GM19463 (cell line): ENCODE measurements around the gene DSTN.

ENCODE experiments used
- ATAC-seq: cut with Tn5 transposase; IDR thresholded peaks from one replicate; pipeline ENCODE4 v1.9.1; 2021; ENCODE audit warnings: mild to moderate bottlenecking, moderate library complexity; ENCODE audit not compliant: unreplicated experiment

Gene DSTN

DNA sequence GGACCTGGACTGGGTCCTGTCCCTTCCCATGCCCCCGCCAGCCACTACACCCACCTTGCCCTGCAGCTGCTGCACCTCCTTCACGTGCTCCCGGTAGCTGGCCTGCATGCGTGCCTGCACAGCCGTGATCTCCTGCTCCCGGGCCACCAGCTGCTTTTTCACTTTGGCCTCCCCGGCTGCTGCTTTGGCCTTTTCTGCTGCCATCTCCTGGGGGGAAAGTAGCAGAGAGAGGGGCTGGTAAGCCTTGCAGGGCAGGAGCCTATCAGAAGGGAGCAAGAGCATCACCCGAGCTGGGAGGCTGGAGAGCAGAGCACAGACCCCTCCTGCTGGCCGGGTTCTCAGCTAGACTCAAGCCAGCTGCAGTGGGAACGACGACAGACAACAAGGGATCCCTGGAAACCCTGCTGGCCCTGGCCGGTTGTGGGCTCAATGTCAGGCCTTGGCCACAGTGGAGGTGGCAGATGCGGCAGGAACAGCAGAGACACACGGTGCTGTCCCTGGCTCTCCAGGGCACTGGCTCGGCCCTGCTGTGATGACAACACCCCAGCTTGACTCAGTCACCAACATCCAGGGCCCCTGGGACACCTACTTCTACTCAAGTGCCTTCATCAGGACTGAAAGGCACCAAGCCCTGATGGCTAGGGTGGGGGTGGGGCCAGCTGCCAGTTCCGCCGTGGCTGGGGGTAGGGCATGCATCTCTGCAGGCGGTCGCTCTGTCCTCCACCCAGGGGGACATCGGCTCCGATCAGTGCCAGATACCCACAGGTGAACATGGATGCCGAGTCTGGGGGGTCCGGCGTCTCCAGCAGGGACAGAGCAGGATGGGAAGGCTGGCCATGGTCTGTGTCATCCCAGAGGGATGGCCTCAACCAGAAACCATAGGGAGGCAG lies 66.9 kb downstream of the DSTN start:
- ATAC-seq: no peak

DNA sequence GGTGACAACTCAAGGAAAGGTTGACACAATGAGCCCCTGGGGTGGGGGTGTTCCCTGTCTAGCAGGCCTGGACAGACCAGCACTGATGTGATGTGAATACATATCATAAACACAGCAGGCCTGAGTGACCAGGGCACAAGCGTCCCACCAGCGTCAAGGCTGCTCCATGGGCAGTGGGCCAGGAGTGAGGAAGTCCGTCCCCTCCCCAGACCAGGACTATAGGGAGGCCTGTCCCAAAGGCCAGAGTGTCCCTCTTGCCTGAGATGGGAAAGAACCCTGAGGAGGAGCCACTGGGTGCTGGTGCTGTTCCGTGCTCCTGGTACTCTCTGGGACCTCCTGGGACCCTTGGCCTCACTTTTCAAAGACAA lies 67.5 kb downstream of the DSTN start:
- no peak for ATAC-seq

DNA sequence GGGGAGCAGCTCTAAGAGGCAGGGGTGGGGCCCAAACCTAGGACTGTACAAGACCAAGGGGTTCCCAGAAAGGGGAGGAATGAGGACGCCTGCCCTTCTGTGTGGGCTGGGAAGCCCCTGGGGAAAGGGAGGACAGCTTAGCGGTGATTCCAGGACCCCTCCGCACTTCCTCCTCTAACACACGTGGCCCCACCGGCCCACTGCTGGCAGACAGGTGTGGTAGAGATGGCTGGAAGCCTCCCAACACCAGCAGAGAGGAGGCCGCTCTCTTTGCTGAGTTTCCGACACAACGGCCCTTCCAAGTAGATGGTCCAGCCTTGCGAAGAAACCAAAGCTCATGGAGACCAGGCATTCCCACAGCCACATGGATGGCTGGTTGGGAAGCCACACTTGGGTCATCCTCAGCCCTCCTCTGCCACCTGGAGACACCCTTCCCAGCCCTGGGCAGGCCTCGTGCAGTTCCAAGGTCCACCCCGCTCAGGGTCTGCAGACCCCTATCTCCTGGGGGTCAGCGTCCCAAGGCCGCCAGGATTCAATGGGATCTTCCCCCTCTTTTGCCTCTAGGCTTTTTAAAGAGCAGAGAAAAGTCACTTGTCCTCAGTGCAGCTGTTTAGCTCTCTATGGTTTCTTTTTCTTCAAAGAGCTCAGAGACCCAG lies 68.2 kb downstream of the DSTN start:
- no peak for ATAC-seq

DNA sequence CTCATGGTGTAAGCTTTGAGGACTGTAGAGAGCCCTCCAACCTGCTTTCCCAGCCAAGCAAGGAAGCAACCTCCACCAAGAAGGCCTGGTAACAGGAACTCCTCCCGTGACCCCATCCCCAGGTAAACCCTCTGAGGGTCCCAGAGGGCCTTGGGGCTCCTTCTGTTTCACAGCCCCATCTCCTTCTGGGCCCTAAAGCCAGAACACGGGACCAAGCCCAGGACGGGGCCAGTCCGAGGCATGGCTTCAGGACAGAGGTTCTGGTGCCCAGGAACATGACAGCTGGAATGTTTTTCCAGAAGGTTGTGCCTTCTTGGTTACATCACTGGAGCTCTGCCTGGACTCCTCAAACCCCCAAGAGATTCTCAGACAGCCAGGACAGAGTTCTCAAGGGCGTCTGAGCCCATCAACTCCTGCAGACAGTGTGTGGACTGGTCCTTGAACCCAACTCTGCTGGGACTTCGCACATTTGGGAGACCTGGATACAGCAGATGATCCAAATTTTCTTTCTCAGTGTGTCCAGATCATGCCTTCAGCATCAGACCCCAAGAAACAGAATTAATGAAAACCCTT lies 69.0 kb downstream of the DSTN start:
- ATAC-seq: no peak

DNA sequence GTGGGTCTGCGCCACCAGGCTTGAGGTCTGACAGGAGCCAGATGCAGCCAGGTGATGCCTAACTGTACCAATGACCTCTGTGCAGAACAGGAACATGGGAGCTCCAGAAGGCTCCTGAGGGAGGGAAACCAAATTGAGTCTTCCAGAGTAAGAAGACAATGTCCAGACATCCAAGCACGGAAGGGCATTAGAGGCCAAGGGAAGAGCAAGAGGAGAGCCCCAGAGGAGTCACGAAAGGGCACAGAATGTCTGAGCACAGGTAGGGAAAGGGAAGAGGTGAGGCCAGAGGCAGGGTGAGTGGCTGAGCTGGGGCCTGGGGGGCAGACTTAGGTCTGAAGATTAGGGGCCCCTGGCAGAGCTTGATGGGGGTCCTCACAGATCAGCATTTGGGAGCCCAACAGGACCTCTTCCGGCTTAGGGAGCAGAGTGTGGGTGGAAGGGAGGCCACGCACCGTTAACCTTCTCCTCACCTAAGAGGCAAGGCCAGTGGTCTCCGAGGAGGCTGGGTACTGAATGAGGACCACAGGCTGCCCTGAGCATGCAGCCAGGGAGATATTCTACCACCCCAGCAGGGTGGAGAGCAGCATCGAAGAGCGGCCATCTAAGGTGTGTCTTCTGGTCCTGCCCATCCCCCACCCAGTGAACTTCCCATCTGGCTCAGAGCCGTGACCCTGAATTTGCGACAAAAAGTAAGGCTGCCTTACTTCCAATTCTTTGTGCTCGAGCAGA lies 70.4 kb downstream of the DSTN start:
- ATAC-seq: no peak

DNA sequence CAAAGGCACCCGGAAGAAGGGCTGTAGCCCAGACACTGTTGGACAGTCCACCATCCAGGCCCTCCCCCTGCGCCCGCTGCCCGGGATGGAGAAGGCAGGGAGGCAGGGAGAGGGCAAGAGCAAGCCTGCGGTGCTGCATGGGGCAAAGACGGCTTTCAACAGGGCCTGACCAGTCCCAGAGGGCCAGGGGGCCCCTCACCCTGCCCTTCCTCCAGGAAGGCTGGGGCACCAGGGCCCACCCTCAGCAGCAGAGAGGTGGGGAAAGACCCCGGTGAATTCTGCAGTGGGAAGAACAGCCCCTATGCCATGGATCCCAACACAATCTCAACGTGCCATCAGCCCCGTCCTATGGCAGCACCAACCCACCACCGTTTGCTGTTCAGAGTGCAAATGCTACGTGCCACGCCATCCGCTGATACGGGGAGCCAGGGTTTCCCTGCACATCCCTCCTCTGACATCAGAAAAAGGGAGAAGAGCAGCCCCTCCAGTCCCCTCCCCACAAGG lies 71.1 kb downstream of the DSTN start:
- no peak for ATAC-seq

DNA sequence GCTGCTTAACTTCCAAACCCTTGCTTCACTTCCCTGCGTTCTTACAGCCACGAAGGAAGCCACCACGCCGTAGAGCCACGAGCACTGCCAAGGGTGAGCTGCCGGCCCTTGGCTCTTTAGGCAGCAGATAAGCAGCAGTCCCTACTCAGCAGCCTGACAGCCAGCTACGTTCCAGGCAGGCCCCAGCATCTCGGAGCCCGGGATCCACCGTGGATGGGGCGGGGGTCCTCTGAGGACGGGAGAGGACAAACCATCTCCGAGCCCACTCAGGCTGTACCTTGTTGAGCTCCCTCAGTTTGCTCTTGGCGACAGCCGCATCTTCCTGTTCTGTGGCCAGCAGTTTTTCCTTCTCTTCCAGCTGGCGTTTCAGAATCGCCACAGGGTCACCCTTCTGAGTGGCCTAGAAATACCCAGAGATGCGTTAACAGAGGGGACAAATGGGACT lies 71.7 kb downstream of the DSTN start:
- ATAC-seq: no peak

DNA sequence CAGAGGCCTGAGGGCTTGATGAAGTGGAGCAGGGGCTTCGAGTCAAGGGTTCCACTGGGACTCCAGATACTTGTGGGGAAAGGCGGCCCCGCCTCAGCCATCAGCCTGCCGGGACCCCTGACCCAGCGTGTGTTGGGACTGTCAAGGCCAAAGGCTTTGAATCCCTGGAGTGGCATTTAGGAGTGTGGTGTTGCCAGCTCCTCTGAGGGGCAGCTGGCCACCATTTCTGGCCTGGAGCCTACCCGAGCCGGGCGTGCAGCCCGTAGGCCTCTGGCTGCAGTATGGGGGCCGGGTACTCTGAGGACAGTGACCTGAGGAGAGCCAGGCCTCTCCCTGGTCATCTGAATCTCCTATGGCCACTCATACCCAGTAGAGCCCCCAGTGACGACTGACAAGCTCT lies 72.1 kb downstream of the DSTN start:
- ATAC-seq: no peak

DNA sequence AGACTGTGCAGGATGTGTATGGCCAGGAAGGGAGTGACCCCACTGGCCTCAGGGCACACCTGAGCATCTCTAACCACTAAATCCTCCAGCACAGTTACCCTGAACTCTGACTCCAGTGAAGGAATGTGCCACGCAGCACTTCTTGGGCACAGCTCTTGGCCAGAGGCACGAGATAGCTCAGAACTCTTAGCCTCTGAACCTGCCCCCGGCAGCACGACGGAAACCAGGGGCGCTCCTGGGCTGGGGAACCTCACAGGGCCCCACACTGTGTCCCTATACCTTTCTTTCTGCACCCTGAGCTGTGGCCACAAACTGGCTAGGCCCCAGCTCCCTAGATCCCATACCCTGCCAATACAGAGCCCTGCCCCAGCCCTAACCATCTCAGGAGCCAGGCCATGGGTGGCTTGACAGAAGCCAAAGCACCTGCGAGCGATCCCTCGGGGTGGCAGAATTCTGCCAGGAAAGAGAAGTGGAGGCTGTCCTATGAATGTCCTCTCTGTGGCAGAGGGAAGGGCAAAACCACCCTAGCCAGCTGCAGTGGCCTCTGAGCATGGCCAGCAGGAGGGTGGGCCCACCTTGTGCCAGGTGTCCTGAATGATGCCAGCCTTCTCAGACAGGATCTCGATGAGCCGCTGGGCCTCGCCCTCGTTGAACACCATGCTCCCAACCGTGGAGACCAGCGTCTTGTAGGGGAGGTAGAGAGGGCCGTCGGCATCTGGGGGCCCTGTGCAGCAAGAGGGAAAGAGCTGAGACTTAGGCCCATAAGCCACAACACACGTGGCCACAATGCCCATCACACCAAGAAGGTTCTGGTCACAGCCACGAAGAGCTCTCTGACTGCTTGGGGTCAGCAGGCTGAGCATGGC lies 72.8 kb downstream of the DSTN start:
- ATAC-seq: no peak

DNA sequence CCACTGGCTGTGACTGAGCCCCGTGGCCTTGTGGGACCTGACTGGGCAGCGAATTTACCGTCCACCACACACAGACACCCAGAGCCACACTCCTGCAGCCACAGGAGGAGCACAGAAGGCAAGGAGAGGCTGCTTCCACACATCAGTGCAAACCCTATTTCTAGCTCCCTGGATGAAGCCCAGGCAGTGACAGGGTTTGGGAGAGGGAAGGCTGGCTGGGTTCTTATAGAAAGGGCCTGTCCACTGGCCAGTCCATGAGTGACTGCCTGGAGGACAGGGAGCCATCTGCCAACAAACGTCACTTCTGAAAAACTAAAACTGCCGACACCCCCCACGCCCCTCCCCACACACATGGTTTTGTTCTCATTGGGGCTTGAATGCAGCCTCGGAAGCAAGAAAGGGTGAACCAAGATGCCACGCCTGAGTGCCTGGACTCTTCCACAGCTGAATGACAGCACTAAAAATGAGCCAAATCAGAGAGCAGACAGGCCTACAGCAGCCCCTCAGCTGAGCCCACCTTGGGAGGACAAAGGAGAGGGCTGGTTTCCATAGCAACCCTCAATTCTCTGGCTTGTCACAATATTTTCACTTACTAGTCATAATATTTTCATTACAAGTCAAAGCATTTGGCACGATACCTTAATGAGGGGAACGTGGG lies 73.8 kb downstream of the DSTN start:
- ATAC-seq: no peak

DNA sequence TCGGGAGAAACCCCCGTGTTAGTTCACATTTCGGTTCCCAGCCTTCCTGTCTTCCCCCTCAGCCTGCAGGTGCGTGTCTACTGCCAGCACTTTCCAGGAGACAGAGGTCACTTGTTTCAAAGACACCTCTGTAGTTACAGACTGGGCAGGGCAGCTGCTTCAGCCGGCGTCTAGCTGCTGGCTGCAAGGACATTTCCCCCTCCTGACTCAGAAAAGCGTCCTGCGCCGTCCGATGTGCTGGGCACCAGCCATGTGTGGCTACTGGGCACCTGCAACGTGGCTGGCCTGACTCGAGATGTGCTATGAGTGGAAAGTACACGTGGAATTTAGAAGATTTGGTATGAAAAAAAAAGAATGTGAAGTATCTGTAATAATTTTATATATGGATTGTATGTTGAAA lies 74.6 kb downstream of the DSTN start:
- ATAC-seq: no peak

DNA sequence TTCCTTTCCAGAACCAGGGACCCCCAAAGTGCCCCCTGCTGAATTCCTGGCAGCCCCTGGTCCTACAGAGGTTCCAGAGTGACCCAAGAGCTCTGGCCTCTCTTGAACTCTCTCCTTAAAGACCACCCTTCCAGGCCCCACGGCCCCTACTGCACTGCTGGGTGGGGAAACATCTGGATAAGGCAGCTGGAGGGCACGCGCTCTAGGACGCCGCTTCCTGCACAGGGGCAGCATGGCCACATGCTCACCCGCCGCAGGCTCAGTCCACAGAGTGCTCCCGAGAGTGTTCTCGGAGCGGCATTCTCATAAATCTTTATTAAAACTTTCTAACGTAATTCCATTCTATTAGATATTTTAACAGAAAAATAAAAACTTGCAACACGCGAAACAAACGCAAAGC lies 75.1 kb downstream of the DSTN start:
- ATAC-seq: no peak

DNA sequence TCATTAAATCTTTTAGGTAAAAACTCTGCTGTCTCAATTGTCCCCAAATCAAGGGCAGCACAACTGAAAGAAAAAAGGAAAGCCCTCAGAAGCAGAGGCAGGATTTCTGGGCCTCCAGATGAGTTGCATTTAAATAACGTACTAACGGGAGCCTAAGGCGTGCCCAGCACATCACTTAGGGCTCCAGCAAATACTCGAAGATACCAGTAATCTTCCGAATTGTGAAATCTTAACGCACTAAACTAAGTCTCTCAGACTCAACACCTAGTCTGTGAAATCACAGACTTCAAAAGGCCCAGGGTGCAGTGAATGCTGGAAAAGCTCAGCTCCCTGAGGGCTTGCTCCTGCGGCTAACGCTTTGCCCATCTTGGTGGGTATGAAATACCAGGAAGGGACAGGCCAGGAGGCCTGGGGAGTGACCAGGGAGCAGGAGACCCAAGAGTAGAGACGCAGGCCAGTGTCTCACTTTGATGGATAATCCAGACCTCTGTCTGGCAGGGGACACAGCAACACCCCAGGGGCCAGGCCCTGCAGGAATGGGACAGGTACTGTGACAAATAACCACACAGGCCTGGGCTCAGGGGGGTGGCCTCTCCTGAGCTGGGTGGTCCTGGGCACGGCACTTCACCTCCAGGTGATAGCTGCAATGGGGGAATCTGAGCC lies 75.8 kb downstream of the DSTN start:
- no peak for ATAC-seq

DNA sequence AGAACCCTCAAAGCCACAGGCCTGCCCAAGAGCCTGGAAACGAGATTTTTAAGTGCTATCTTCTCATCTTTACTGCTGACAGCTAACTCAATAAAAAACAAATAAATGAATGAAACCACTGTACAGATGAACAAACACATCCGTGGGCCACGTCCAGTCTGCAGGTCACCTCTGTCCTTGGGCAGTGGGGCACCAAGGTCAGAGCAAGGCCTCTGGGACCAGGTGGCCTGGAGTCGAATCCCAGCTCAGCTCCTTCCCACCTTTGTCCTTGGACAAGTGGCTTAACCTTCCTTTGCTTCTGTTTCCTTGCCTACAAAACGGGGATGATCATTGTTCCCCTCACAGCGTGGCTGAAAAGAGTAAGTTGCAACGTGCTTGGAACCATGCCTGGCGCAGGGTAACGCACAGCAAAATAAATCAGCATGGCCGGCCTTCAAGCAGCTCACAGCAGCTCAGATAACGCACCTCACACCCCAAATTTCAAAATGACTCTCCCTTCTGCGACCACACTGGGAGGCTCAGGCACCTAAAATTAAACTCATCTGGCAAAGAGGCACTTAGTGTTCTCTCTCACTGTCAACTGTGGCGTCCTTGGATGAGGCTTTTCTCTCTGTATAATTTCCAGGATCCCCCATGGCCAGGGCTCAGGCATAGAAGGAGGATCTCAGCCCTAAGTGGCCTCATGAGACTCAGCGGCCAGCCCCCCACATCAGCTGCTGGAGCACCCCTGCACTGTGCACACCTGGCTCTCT lies 76.5 kb downstream of the DSTN start:
- no peak for ATAC-seq

DNA sequence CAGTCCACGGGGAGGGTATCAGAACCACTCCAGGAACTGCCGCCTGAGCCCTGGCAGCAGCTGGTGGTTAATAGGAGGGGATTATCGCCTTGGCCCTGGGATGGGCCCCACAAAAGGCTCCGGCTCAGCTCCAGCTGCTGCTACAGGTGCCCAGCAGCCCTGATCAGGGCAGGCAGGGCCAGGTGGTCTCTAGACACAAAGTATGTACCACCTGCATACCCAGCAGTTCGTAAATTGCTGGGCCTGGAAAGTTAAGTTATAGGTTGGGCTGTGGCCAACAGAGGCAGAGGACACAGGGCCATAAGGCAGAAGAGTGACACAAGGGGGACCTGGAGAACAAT lies 77.1 kb downstream of the DSTN start:
- ATAC-seq: no peak

DNA sequence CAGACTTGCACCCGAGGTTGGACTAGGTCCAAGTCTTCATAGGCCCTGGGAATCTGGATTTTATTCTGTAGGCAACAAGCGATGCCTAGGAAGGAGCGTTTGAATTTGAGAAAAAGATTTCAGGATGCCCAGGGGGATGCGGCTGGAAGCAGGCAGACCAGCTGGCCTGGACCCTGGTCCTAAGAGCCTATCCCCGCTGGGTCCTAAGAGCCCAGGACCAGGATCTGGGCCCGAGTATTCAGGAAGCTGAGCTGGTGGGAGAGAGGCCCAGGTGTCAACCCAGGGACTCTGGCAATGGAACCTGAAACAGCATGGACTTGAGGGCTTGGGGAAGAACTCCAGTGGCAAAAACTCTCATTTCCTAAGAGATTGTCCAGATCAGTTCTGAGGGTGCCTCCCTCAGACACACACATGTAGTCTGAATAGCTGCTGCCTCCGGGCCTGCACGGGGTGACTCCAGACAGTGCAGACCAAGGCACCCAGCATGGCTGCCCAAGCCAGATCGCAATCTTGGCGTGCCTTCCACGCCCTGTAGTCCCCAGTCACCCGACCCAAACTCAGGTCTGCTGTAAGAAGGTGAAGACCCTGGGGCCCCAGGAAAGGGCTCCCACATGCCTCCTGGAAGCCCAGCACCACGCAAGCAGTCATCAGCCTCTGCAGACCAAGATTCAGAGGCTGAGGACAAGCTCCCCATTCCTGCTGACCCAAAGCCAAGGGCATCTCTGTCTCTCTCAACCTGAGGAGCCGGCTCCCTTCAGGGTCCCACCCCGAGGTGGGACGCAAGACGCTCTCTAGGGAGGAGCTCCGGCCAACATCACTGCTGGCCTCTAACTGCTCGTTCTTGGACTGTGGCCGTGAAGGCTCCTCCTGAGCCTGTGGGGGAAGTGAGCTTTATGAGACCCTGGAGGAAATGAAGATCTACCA lies 77.8 kb downstream of the DSTN start:
- ATAC-seq: no peak

DNA sequence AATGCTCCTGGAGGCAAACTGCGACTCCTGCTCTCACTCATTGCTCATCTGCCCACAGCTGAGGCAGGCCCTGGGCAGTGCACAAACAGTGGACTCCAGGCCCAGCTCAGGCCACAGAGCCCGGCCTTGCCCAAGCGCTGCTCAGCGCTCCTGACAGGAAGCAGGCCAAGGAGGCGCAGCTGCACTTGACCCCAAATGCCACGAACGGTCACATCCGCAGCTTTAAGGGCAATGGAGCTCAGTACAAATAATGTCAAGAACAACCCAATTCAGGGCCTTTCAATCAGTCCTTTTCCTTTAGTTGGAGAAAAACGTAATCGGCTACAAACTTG lies 78.4 kb downstream of the DSTN start:
- no peak for ATAC-seq
